Measurements from ENCODE around the gene GSN. TPM values are rescaled to one million over a fixed set of nuclear protein-coding genes. Genes with fewer than 3 reads are reported as not detected.

GSN gene
- total RNA-seq, 2 donors from 2014 or later, result 404 to 854 TPM

DNA sequence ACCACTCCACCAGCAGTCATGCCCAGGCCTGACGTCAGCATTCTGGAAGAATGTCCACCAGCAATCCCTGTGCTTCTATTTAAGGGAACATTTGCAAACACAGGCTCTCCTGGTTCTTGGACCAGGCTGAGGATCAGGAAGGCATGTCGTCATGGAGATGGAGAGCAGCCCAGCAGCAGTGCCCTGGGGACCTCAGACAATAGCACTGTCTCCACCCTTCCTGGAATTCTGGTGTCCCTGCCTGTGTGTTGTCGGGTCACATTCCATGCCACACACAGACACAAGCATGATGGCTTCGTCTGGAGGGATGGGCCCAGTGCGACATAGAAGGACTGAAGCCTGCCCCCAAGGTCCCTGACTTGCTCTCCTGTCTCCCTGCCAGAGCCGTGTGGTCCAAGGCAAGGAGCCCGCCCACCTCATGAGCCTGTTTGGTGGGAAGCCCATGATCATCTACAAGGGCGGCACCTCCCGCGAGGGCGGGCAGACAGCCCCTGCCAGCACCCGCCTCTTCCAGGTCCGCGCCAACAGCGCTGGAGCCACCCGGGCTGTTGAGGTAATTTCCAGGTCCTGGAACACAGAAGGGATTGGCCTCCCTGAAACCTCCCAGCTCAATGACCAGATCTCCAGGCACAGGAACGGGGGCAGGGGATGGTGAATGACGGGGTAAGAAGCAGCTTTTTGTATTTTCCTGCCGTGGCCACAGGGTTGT lies 58.3 kb downstream of the GSN start:
- DNase-seq (peak; percentile 42 to 84), ATAC-seq (no peak)
- intact Hi-C loops (cut with DNase I, micrococcal nuclease), result loop anchor here in 1 of 2 donors (10.0 kb wide), 1 partner anchor 49 kb away; the partner anchor contains the start of gene STOM

DNA sequence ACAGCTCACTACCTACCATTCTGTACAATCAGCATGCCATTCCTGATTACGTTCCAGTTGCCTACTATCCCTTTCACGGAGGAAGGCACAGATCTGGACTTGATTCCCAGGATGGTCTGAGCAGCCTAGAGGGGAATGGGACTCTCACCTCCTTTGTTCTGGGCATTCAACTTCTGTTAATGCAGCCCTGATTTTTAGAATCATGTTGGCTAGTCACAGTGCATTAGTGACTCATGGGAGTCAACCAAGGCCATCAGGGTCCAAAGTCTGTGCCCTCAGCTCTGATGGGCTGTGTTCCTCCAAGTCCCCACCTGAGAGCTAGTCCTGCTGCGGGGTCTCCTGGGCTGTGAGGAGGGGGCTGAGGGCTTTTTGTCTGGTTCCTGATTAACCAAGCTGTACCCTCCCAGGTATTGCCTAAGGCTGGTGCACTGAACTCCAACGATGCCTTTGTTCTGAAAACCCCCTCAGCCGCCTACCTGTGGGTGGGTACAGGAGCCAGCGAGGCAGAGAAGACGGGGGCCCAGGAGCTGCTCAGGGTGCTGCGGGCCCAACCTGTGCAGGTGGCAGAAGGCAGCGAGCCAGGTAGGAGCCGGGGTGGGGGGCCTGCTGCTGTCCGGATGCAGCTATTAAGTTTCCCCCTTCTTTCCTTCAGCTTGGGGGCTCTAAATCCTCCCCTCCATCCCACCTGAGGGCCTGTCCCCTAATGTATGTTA lies 59.1 kb downstream of the GSN start:
- intact Hi-C loops (cut with DNase I, micrococcal nuclease), result loop anchor here in 1 of 2 donors (10.0 kb wide), 1 partner anchor 48 kb away; the partner anchor contains the start of gene STOM
- DNase-seq, result no peak
- no peak for ATAC-seq

DNA sequence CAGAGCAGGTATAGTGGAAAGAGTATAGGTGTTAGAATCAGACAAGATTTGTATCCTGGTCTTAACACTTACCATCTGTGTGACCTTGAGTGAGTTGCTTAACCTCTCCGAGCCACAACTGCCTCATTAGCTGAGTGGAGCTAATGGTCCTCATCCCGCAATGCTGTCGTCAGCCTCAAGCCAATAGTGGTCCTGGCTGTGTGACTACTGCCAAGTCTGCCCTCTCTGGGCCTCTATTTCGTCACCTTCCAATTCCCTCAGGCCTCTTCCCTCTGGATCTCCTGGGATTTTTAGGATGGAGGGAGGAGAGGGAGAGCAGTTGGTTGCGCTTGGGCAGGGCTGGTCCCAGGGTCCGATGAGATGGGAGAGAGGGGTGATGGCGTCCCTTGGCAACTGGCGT lies 60.5 kb downstream of the GSN start:
- DNase-seq (no peak), ATAC-seq (no peak)
- intact Hi-C loops (cut with DNase I, micrococcal nuclease), result loop anchor here in 1 of 2 donors (10.0 kb wide), 1 partner anchor 46 kb away; the partner anchor contains the start of gene STOM

DNA sequence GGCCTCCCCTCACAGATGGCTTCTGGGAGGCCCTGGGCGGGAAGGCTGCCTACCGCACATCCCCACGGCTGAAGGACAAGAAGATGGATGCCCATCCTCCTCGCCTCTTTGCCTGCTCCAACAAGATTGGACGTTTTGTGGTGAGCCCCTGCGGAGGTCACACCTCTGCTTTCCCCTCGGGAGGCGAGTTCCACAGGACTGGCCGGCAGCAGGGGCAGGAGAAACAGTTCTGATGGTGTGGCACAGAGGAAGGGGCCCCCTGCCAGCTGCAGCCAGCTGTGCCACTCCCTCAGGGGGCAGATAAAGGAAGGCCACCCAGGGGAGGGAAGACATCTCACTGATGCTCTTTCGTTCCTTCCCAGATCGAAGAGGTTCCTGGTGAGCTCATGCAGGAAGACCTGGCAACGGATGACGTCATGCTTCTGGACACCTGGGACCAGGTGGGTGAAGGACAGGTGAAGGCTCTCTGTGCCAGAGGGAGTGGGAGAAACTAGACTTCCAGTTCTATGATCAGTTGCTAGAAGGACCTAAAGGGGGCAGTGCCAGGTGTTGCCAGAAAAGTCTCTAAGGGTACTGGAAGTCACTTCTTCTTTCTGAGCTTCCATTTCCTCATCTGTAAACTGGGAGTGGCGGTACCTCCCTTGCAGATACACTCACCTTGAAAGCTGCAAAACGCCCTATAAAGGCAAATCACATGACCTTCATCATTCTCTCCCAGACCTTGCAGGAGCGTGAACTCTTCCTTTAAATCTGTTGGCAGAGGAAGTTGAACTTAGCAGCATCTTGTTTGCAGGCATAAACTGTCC lies 61.1 kb downstream of the GSN start:
- intact Hi-C loops (cut with DNase I, micrococcal nuclease), result loop anchor here in 1 of 2 donors (10.0 kb wide), 1 partner anchor 46 kb away; the partner anchor contains the start of gene STOM
- no peak for DNase-seq
- ATAC-seq, result peak; percentile 75

DNA sequence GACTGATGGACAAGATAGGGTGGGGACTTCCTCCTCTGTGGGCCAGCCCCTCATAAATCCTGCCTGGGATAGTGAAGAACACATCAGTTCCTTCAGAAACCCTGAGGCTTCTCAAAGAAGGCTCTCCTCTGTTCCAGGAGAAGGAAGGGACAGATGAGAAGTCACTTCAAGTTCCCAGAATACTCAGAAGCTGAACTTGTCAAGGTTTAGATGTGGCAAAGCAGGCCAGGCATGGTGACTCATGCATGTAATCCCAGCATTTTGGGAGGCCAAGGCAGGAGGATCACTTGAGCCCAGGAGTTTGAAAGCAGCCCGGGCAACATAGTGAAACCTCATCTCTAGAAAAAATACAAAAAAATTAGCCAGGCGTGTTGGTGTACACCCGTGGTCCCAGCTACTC lies 63.6 kb downstream of the GSN start:
- intact Hi-C loops (cut with DNase I, micrococcal nuclease), result no loop called here
- DNase-seq (no peak), ATAC-seq (no peak)

DNA sequence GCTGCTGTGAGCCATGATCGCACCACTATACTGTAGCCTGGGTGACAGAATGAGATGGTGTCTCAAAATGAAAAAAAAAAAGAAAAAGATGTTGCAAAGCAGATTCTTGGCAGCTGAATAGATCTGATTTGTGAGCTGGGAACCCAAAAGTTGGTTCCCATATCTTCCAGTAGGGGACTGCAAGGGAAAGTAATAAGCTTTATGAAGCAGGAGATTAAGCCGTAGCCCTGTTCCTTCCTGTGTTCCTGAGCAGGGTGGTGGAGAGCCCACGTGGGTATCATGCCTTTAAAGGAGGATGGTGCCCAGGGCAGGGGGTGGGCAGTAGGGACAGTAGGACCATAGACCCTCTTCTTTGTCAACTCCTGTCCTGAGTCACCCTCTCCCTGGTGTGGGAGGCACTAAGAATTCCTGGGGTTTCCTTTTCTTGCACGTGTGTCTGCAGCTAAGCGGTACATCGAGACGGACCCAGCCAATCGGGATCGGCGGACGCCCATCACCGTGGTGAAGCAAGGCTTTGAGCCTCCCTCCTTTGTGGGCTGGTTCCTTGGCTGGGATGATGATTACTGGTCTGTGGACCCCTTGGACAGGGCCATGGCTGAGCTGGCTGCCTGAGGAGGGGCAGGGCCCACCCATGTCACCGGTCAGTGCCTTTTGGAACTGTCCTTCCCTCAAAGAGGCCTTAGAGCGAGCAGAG lies 64.2 kb downstream of the GSN start:
- ATAC-seq (no peak), DNase-seq (no peak)
- intact Hi-C loops (cut with DNase I, micrococcal nuclease), result no loop called here

DNA sequence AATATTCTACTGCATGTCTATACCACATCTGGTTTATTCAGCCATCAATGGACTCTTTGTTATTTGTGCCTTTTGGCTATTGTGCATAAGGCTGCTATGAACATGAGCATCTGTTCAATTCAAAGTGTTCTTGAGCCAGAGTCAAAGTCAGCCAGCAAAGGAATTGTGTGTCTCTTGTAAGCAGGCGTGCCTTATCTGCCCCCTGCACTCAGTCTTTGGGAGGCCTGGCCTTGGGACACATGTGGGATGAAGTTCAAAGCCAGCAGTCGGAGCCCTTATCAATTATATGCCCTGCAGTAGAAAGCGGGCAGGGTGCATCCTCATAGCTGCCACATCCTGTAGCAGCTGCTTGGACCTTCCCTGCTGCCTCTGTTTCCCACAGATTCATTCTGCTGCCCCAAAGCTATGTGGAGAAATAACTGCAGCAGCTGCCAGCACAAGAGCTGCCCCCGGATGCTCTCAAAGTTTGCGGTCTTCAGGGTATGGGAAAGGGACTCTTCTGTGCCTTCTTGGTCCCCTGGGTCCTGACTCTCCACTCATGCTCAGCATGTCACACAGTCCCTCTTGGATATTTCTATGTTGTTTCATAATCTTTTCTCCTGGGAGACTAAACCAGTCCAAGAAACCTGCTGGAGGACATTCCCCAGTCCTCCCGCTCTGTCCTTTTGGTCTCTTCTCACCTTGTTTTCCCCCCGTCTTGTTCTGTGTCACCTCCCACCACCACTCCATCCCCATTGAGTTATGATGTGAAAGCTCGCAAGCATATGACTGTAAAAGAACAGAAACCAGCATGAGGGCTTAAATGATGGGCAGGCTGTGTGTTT lies 66.2 kb downstream of the GSN start:
- DNase-seq, result no peak
- ATAC-seq, result no peak

DNA sequence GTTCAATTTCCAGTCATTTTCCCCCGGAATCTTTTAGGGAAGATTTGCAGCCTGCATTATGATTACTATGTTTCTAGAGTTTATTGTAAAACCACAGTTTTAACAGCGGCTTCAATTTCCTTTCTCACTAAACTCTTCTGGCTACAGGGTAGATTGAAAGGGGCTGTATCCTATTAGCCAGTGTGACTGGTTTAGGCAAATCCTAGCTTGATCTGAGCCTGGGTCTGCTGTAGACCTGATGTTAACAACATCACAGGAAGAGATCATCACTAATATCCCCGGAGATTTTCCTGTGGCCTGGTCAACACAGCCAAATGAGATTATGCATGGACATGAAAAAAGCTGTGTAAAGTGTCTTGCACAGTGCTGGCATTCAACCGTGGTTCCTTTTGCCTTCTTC lies 68.7 kb downstream of the GSN start:
- ATAC-seq (no peak), DNase-seq (no peak)
- intact Hi-C loops (cut with DNase I, micrococcal nuclease), result no loop called here

More for the DNA sequence above, 66.2 kb downstream of the GSN start:
- intact Hi-C loops (cut with DNase I, micrococcal nuclease), result no loop called here

DNA sequence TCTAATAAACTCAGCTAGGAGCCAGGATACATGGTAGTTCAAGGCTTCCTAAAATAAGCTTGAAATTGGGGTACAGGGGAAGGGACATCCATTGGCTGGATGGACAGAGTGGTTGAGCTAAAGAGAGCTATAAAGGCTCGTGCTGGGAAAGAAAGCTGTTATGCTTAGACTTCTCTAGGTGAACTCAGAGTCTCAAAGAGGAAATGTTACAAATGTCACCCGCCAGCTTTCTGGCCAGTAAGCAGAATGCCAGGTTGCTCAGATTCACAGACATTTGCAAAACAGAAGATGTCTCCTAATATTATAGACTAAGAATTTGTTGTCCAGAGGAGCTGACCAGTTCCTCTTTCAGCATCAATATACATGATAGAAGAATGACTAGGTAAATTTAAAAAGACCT lies 71.5 kb downstream of the GSN start:
- DNase-seq (no peak), ATAC-seq (no peak)
- intact Hi-C loops (cut with DNase I, micrococcal nuclease), result no loop called here

DNA sequence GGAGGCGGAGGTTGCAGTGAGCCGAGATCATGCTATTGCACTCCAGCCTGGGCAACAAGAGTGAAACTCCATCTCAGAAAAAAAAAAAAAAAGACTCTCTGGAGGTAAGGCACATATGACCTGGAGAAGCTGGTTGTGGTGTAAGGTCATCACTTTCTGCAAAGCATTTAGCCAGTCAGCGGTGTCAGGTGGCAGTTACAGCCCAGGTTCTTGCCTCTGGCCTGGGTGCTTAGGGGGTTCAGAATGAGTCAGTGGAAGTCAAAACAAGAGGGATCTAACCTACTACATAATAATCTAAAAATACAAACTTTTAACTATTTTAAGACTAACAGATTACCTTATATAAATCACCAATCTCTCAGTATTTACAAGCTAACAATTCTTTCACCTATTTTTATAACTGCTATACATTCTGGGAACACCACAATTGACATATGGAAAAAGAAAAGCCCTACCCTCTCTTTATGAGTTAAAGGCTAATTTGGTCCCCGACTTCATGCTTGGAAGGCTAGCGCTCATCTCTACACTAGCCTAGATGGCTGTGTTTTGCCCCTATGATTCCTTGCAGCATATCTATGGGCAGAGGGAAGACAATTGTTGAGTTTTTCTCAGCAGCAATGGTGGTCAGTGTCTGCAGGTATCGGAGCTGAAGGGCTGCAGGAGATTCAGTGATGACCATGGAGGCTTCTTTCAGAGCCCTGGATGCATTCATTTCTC lies 72.9 kb downstream of the GSN start:
- ATAC-seq, result no peak
- intact Hi-C loops (cut with DNase I, micrococcal nuclease), result no loop called here
- DNase-seq, result no peak

DNA sequence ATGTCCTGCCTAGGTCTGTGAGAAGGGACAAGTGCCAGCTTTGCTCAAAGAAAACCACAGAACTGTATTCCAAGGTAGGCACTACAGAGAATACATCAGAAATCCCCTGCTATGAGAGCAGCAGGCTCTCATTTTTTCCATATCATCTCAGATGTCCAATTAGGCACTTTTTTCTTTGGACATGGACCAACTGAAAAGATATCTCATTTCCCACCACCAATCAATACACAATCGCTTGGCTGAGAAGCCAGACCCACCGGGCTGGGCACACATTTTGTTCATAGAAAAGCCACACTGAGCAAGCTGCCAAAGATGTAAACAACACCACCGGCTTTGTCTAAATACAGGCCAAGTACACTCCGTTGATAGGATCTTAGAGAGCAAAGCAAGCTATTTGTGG lies 76.2 kb downstream of the GSN start:
- DNase-seq (no peak), ATAC-seq (no peak)
- intact Hi-C loops (cut with DNase I, micrococcal nuclease), result no loop called here

DNA sequence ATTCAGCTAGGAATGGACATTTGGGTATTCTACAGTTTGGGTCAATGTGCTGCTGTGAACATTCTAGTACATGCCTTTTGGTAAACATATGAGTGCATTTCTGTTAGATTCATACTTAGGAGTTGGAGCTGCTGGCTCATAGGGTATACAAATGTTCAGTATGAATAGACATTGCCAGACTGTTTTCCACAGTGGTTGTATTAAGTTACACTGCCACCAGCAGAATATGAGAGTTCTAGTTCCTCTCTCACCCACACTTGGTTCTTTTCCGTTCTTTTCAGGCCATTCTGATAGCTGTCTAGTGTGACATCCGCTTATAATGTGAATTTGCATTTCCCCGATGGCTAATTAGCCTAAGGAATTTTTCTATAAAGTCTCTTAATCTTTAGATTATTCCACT lies 77.1 kb downstream of the GSN start:
- DNase-seq (no peak), ATAC-seq (no peak)
- intact Hi-C loops (cut with DNase I, micrococcal nuclease), result no loop called here

DNA sequence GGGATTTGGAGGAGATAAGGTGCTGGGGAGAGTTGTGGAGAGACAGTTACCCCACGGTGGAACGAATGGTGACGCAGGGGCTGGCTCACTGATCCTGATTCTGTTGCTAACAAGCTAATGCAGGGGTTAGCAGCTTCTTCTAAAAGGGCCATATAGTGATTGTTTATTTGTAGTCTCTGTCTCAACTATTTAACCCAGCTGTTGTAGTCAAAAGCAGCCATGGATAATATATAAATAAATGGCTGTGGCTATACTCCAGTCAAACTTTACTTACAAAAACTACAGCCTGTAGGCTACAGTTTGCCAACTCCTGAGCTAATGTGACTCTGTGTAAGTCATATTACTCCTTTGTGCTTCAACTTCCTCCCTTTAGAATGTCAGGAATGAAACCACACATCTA lies 80.3 kb downstream of the GSN start:
- ATAC-seq (no peak), DNase-seq (no peak)
- intact Hi-C loops (cut with DNase I, micrococcal nuclease), result no loop called here

DNA sequence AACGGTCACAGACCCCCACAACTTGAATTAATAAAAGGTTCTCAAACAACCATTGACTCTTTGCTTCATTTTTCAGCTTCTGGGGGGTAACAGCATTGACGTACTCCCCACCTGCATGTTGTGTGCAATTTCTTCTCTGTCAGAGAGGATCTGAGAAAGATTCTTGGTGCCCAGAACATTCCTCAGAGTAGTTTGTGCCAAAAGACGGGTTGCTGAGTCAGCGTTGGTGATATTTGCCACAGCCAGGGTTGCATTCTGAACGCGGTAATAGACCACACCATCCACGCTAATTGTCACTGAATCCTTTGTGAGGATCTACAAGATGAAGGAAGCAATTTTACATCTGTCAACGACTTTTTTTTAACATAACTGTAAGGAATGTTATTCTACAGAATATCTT lies 81.0 kb downstream of the GSN start:
- intact Hi-C loops (cut with DNase I, micrococcal nuclease), result no loop called here
- DNase-seq, result no peak
- no peak for ATAC-seq

DNA sequence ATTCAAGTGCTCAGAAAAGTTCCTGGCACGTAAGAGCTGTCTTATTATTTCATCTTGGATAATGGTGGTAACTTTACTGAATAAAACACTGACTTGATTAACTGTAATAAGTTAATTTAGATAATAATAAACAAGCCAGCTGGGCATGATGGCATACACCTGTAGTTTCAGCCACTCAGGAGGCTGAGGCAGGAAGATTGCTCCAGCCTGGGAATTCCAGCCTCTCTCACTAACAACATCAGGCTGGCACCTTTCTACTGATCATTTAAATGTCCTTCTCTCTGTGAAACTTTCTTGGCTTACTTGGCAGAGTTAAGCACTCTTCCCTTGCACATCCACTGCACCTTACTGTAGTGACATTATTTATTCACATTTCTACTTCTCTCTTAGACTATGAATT lies 82.1 kb downstream of the GSN start:
- intact Hi-C loops (cut with DNase I, micrococcal nuclease), result no loop called here
- no peak for ATAC-seq
- DNase-seq, result no peak

DNA sequence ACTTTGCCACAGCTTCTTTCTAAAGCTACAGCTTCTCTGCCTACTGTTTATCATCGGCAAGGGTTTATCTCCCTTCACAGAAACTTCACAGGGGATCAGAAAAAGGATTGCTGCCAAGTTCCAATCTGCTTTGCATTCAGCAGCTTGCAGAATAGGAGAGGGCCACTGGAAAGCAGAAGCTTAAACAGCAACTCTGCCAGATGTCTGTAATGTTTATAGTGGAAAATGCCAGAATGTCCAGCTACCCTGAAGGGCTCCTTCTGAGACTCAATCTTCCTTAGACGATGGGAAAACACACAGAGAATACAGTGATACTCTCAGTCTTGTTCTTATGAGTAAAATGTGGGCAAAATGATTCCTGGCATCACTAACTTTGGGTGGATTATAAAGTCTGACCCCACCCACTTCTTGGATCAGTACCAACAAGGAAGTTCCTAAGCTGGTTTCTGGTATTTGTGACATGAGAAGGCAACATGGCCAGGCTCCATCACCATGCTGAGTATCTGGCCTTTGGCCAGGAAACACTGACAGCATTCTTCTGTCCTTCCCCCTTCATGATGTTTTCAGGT lies 83.1 kb downstream of the GSN start:
- DNase-seq (peak; percentile 63 to 72), ATAC-seq (peak; percentile 79)
- intact Hi-C loops (cut with DNase I, micrococcal nuclease), result no loop called here
